Thyroid gland (tissue), 4 donors: ENCODE measurements around the gene ANKRD60.

Source experiments
- CTCF ChIP-seq, 6 experiments: fragments of 200-600 bp in 3 of 6; fragments of 450-650 bp in 3 of 6; sonication (generic) in 3 of 6; IDR thresholded peaks; one replicate each; pipeline ENCODE4 v1.5.1; 2016 to 2019; ENCODE audit warnings: antibody characterized with exemption in 6 of 6, mild to moderate bottlenecking in 2 of 6, inconsistent platforms in 1 of 6, moderate library complexity in 1 of 6
- POLR2A ChIP-seq, 2 donors: fragments of 450-650 bp; IDR thresholded peaks; one replicate each; pipeline ENCODE4 v1.6.1; 2017; ENCODE audit warnings: antibody characterized with exemption in 2 of 2, mild to moderate bottlenecking in 2 of 2, moderate library complexity in 1 of 2

- no peak for TF ChIP-seq CTCF (IDR thresholded peaks at IDR 0.05)
- no peak for TF ChIP-seq POLR2A (IDR thresholded peaks at IDR 0.05)
Observed at GRCh38 chr20:58195047-58195446, 33.4 kb downstream of the ANKRD60 start.
